Stimulated activated CD4-positive, alpha-beta T cell treated with anti-CD3 and anti-CD28 coated beads, TNF-alpha, amount 100 ng/mL, for 4 hours (primary cell): ENCODE measurements around the gene SLC6A18.
"Not testable (repeated sequence)": the region's sequence is repeated elsewhere in the genome, so short reads cannot be mapped to it uniquely, and the experiment has no call there.

Source experiments
- DNase-seq, 3 experiments: peaks; one replicate each; pipeline ENCODE4 v3.0.0-alpha.2; 2020; ENCODE audit warnings: low read depth in 3 of 3

Gene SLC6A18

GRCh38 chr5:1275397-1276391 is 50.5 kb downstream of the SLC6A18 start:
- not testable (repeated sequence) for DNase-seq

GRCh38 chr5:1276930-1277329 is 51.7 kb downstream of the SLC6A18 start:
- DNase-seq, result no peak

- DNase-seq, result no peak
Observed at GRCh38 chr5:1277331-1277730, 52.1 kb downstream of the SLC6A18 start.

GRCh38 chr5:1277781-1278180 is 52.6 kb downstream of the SLC6A18 start:
- no peak for DNase-seq

- no peak for DNase-seq
Observed at GRCh38 chr5:1278216-1278615, 53.0 kb downstream of the SLC6A18 start.

- DNase-seq, result no peak
Observed at GRCh38 chr5:1278656-1279442, 53.7 kb downstream of the SLC6A18 start.

GRCh38 chr5:1279443-1280151 is 54.4 kb downstream of the SLC6A18 start:
- DNase-seq, result no peak

- no peak for DNase-seq
Observed at GRCh38 chr5:1280177-1281037, 55.2 kb downstream of the SLC6A18 start.

- no peak for DNase-seq
Observed at GRCh38 chr5:1281038-1281882, 56.1 kb downstream of the SLC6A18 start.

GRCh38 chr5:1282131-1282992 is 57.2 kb downstream of the SLC6A18 start:
- DNase-seq, result no peak

- not testable (repeated sequence) for DNase-seq
Observed at GRCh38 chr5:1282993-1283728, 58.0 kb downstream of the SLC6A18 start.

- not testable (repeated sequence) for DNase-seq
Observed at GRCh38 chr5:1283729-1284041, 58.5 kb downstream of the SLC6A18 start.

GRCh38 chr5:1284336-1284970 is 59.3 kb downstream of the SLC6A18 start:
- not testable (repeated sequence) for DNase-seq

GRCh38 chr5:1285141-1285540 is 60.0 kb downstream of the SLC6A18 start:
- DNase-seq, result no peak

GRCh38 chr5:1285883-1286291 is 60.7 kb downstream of the SLC6A18 start:
- no peak for DNase-seq

GRCh38 chr5:1288439-1289335 is 63.5 kb downstream of the SLC6A18 start:
- no peak for DNase-seq

- not testable (repeated sequence) for DNase-seq
Observed at GRCh38 chr5:1289559-1289958, 64.4 kb downstream of the SLC6A18 start.
